RWPE2 (cell line): ENCODE results near the gene PRCC.
"Not testable (repeated sequence)": the region's sequence is repeated elsewhere in the genome, so short reads cannot be mapped to it uniquely, and the experiment has no call there.

Experiments used
- ATAC-seq: fragments of 200-7000 bp; cut with Tn5 transposase; 3 replicates; pipeline ENCODE4 v1.9.1; 2021; ENCODE audit warnings: low read depth
- DNase-seq: peaks from one replicate; pipeline ENCODE4 v3.0.0-alpha.2; 2020; ENCODE audit warnings: low spot score
- H3K27ac ChIP-seq: fragments of 450-650 bp; 2 replicates; pipeline ENCODE4 v1.5.1; 2017; ENCODE audit warnings: mild to moderate bottlenecking; ENCODE audit not compliant: poor library complexity, severe bottlenecking
- H3K27me3 ChIP-seq: fragments of 250-450 bp; sonication (Bioruptor Pico); 2 replicates; pipeline ENCODE4 v1.5.1; 2021; ENCODE audit warnings: mild to moderate bottlenecking, moderate library complexity; ENCODE audit not compliant: insufficient read depth, poor library complexity, severe bottlenecking
- H3K36me3 ChIP-seq: fragments of 250-450 bp; sonication (Bioruptor Pico); 2 replicates; pipeline ENCODE4 v1.5.1; 2020; ENCODE audit warnings: low read depth, mild to moderate bottlenecking, moderate library complexity
- H3K4me1 ChIP-seq: fragments of 250-450 bp; sonication (Bioruptor Pico); 2 replicates; pipeline ENCODE4 v1.5.1; 2021; ENCODE audit warnings: mild to moderate bottlenecking, moderate library complexity; ENCODE audit not compliant: insufficient read depth, poor library complexity, severe bottlenecking
- H3K4me3 ChIP-seq: fragments of 250-450 bp; sonication (Bioruptor Pico); 2 replicates; pipeline ENCODE4 v1.5.1; 2021; ENCODE audit warnings: mild to moderate bottlenecking, moderate library complexity; ENCODE audit not compliant: severe bottlenecking
- H3K9me3 ChIP-seq: fragments of 250-450 bp; sonication (Bioruptor Pico); 2 replicates; pipeline ENCODE4 v1.5.1; 2021; ENCODE audit warnings: mild to moderate bottlenecking, moderate library complexity; ENCODE audit not compliant: severe bottlenecking
- CTCF ChIP-seq: fragments of 450-650 bp; IDR thresholded peaks from one replicate; pipeline ENCODE4 v1.5.1; 2017; ENCODE audit warnings: mild to moderate bottlenecking, moderate library complexity; ENCODE audit not compliant: poor library complexity, severe bottlenecking

Gene PRCC

GRCh38 chr1:156754219-156754618 is 13.1 kb upstream of the PRCC start:
- Histone ChIP-seq H3K9me3 (no peaks in the 10 kb centered on the region), H3K4me3 (no peak overlapping the region), H3K27me3 (no peaks in the 10 kb centered on the region), H3K4me1 (peaks cover 11% of the 10 kb centered on the region), H3K36me3 (peaks cover 9% of the 10 kb centered on the region), H3K27ac (no peak overlapping the region)
- ATAC-seq = no peak
- no peak for DNase-seq
- no peak for TF ChIP-seq CTCF

GRCh38 chr1:156755527-156755950 is 11.8 kb upstream of the PRCC start:
- no peaks in the 10 kb centered on the region for H3K9me3 ChIP-seq
- H3K36me3 ChIP-seq = no peaks in the 10 kb centered on the region
- no peak overlapping the region for H3K27ac ChIP-seq
- H3K27me3 ChIP-seq = no peaks in the 10 kb centered on the region
- ATAC-seq = no peak
- no peak for TF ChIP-seq CTCF
- H3K4me3 ChIP-seq = no peak overlapping the region
- no peak for DNase-seq
- peaks cover 6% of the 10 kb centered on the region for H3K4me1 ChIP-seq

- H3K36me3 ChIP-seq = no peaks in the 10 kb centered on the region
Observed at GRCh38 chr1:156756355-156756754, 11.0 kb upstream of the PRCC start.

GRCh38 chr1:156757572-156758253 is 9.6 kb upstream of the PRCC start:
- H3K9me3 ChIP-seq, H3K4me1 ChIP-seq, H3K27me3 ChIP-seq, DNase-seq, H3K4me3 ChIP-seq, H3K27ac ChIP-seq, H3K36me3 ChIP-seq, ATAC-seq: not testable (repeated sequence)

More at GRCh38 chr1:156756355-156756754, 11.0 kb upstream of the PRCC start:
- H3K4me3 ChIP-seq = no peak overlapping the region
- no peak for TF ChIP-seq CTCF
- DNase-seq = no peak
- peaks cover 6% of the 10 kb centered on the region for H3K4me1 ChIP-seq
- no peak for ATAC-seq
- no peak overlapping the region for H3K27ac ChIP-seq
- no peaks in the 10 kb centered on the region for H3K27me3 ChIP-seq
- H3K9me3 ChIP-seq = no peaks in the 10 kb centered on the region

GRCh38 chr1:156760092-156760795 is 7.1 kb upstream of the PRCC start:
- Histone ChIP-seq H3K4me1 (no peaks in the 10 kb centered on the region), H3K9me3 (no peaks in the 10 kb centered on the region), H3K27ac (no peak overlapping the region), H3K36me3 (no peaks in the 10 kb centered on the region), H3K27me3 (no peaks in the 10 kb centered on the region), H3K4me3 (no peak overlapping the region)
- DNase-seq = no peak
- ATAC-seq = 0 out of 3 replicates have a peak, but pooled peaks have one; percentile 10
- no peak for TF ChIP-seq CTCF
